Hippocampal formation (tissue), 2 donors: ENCODE data around the gene SPRED2.

ENCODE experiments used
- DNase-seq, 2 donors: peaks; one replicate each; lab custom pipeline; 2025; lab: John Stamatoyannopoulos, UW

SPRED2 gene, protein sequence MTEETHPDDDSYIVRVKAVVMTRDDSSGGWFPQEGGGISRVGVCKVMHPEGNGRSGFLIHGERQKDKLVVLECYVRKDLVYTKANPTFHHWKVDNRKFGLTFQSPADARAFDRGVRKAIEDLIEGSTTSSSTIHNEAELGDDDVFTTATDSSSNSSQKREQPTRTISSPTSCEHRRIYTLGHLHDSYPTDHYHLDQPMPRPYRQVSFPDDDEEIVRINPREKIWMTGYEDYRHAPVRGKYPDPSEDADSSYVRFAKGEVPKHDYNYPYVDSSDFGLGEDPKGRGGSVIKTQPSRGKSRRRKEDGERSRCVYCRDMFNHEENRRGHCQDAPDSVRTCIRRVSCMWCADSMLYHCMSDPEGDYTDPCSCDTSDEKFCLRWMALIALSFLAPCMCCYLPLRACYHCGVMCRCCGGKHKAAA

DNA sequence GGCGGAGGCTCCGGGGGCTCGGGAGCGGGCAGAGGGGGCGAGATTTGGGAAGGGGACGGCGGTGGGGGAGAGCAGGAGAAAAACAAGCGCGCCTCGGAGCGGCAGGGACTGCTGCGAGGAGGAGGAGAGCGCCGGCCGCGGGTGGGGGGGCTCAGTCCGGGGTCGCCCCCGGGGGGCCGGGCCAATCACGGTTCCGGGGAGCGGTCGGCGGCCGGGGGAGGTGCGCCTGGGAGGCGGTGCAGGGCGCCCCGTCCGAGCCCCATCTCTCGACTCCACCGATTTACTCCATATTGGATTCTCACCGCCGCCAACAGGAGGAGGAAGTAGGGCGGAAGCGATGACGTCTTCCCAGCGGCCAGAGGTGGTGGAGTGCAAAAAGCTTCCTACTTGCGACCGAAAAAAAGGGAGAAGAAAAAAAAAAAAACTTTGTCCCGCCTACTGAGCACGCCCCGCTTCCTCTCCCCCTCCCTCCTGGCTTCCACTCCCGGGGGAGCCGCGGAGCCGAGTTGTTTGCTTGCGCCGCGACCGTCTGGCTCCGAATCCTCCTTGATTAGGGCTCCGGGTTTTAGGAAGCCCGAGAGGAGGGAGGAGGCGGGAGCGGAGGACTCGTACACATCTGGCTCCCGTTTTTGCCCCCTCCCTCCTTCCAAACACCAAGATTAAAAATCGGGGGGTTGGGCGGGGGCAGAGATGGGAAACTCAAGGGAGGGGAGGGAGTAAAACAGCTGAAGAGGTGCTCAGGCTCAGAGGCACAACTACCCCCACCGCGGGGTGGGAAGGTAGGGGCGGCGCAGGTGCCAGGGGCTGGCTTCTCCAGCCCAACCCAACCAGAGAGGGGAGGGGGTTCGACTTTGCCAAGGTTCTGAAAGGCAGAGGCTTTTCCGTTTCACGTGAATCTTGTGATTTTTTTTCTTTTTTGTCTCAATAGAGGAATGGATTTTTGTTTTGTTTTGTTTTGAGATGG lies at the start of gene SPRED2:
SPRED2 (minus strand) TSS at position 373 of the 964 bp plus-strand sequence. CDS start 612 bp downstream, outside the sequence.
- DNase-seq = peak; percentile 82 to 83

DNA sequence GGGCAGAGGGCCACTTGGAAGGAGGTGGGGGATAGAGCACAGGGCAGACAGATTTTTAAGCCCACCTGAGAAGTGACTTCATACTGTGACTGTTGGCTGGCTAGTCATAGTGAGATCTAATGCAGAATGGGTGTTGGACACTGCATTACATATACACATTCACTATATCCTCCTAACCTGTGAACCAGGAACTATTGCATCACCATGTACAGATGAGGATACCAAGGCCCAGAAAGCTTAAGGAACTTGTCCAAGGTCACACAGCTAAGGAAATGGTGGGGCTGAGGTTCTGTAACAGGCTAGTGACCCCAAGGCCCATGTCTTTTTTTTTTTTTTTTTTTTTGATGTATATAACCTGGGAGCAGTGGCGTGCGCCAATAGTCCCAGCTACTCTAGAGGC lies 49.6 kb upstream of the SPRED2 start:
- no peak for DNase-seq

DNA sequence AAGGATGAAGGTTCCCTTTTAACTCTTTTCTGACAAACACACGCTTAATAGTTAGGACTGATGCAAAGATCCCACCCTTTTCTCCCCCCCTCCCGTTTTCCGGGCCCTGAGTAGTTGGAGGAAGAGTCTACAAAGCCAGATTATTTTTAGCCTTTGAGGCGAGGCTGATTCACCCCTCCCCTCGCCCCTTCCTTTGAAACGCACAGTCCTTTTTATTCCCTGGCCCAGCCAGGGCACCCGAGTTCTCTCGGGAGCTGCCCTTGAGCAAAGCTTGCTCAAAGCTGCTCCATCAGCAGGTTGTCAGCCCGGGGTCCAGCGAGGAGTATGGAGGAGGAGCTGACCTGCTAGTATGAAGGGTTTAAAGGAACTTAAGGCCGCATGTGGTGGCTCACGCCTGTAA lies 47.1 kb upstream of the SPRED2 start:
- no peak for DNase-seq

DNA sequence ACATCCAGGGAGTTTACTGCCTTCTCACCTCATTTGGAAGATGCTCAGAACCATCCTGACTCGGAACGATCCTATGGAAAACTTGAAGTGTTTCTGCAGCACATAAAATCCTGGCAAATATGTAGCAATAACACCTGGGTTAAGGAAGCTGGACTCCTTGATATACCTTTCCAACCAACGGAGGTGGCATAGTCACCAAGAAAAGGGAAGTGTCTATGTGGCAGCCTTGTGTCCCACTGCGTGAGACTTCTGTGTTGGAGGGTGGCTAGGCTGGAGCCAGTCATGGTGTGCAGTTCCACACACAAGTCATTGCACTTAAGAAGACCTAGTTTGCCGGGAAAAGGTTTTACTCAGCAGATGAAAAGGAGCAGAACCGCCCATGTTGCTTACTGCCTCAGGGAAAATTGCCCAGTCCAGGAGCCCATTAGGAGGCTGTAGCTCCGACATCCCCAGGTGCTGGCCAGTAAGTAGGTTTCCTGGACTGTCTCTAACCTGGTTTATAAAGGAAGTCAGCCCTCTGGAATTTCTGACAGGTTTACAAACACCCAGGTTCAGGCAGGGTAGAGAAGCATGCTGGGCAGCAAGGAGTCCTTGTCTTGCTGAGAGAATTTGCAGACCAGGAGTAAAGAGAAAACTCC lies 46.2 kb upstream of the SPRED2 start:
- no peak for DNase-seq

DNA sequence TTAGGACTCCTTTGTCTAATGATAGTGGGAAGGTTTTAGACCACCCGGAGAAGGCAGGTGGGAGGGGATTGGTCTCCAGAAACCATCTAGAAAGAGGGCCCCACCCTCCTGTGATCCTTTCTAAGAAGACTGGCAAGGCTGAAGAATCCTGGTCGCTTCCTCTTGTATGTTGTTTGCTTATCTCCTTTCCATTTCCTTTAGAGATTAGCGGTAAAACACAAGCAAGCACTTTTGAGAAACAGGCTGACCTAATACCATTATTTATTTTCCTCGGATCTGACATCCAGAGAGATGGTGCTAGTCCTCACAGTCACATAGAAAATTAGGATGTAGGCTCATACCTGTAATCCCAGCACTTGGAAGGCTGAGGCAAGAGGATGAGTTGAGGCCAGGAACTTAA lies 45.2 kb upstream of the SPRED2 start:
- no peak for DNase-seq

DNA sequence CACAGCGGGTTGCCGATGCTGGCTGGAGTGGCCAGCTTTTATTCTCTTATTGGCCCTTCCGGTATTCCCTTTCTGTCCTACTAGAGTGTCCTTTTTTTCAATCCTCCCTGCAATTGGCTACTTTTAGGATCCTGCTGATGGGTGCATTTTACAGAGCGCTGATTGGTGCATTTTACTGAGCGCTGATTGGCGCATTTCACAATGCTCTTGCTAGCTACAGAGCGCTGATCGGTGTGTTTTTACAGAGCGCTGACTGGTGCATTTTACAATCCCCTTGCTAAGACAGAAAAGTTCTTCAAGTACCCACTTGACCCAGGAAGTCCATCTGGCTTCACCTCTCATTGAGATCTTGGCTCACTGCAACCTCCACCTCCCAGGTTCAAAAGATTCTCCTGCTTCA lies 44.4 kb upstream of the SPRED2 start:
- no peak for DNase-seq

DNA sequence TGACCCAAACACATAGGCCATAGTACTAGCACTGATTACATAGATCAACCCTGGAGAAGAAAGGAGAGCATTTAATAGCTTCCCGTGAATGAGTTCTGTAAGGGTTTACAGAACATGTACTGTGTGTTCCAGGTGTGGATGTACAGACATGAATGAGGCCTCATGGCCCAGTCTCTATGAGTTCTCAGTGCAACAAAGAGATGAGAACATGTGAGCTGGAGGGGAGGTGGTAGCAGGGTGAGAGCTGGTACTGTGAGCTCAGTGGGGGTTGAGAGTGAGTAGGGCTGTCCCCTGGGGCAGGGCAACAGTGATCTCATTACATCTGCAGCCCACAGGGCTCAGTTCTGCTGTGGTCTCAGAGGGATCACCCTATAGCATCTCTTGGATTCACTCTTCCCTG lies 42.6 kb upstream of the SPRED2 start:
- no peak for DNase-seq

DNA sequence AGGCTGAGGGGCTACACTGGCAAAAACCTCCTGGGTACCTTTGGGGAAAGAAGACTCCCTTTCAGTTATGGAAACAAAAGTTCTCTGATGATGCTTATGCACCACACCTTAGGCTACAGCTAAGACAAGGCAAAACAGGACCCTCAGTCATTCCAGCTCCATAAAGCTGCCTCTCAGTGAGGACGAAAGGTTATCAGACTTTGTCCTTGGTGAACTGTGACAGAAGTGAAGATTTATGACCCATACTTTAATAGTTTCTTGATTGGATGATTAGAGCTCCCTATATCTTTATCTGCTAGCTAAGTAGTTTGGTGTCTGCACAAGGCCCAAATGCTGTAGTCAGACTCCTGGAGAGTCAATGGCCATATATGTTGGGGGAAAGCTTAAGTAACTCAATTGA lies 40.6 kb upstream of the SPRED2 start:
- no peak for DNase-seq

DNA sequence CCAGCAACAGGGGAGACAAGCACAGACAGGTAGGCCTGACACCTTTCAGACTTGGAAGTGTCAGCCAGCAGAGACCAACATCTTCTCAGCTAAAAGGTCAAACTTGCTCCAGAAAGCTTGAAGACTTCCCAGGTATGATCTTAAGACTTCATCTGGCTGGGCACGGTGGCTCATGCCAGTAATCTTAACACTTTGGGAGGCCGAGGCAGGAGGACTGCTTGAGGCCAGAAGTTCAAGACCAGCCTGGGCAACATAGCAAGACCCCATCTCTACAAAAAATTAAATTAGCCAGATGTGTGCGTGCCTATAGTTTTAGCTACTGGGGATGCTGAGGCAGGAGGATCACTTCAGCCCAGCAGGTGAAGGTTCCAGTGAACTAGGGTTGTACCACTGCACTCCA lies 39.0 kb upstream of the SPRED2 start:
- DNase-seq = no peak

DNA sequence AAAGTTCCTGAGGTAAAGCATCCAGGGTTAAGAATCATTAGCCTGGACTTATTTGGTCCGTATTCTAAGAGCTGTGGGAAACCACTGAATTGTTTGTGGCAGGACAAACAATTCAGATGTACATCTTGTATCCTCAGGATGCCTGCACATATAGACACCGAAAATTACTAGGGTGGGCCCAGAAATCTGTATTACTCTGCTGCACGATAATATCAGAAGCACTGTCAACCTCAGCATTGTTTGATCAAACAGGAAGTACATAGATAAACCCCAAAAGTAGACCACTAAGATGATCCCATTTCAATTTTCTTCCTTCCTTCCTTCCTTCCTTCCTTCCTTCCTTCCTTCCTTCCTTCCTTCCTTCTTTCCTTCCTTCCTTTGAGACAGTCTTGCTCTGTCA lies 34.2 kb upstream of the SPRED2 start:
- no peak for DNase-seq

DNA sequence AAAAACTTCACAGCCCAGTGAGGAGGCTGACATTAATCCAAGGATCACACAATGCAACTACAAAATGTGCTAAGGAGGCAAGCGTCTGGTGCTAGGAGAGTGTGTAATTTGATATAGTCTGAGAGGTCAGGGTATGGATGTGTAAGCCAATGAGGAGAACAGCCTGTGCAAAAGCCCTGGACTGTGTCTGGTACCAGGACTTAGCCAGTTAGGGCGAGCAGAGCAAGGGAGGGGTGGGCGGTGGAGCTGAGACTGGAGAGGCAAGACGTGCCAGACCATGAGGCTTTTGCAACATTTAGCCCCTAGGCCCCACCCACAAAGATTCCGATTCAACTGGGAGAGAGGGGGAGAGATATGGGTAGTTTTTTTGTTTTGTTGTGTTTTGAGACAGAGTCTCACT lies 33.5 kb upstream of the SPRED2 start:
- no peak for DNase-seq

DNA sequence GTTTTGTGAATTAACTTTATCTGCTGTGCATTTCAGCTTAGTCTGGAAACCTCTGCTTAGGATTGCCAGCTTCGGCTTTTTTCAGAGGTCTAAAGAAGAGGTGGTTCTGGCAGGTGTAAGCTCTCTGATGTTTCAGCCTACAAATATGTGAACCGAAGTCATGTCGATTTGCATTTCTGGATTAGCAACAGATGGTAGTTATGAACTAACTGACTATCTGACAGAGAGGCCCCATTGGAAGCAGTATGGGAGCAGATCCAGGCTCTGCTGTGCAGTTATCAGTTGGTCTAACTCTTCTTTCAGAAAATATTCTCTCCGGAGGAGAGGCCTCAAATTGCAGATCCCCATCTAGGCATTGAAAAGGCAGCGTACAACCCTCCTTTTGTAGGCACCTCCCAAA lies 32.7 kb upstream of the SPRED2 start:
- no peak for DNase-seq

DNA sequence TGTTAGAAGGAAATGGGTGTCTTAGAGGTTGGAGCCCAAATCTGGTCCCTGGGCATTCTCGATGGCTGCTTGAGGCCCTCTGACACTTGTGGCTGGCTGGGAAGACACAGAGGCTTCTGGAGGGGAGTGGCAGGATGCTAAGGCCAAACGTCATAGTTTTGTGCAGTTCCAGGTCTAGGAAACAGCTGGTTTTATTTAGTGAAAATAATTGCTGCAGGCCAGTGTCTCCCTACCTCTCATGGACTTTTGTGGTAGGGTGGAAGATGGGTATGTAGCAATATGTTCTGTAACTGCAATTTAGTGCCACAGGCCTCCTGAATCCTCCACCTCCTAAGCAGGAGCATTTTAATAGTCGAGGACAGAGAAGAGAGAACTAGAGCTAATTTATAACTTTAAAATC lies 32.2 kb upstream of the SPRED2 start:
- no peak for DNase-seq

DNA sequence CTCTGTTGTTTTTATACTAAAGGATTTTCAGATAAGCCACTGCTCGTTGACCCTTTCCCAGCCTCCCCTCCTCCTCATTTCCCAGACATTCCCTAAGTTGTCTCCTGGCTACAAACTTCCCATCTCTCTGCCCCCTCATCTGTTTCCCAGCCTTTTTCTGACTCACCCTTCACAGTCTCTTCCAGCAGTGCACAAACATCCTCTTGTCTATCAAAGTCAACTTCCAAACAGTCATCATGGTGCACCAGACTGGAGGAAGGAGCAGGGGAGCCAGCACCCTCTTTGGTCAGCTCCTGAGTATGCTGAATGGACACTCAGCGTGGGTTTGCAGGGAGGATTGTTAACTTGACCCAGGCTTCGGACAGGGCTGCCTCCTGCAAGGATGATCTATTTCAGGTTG lies 26.6 kb upstream of the SPRED2 start:
- no peak for DNase-seq

DNA sequence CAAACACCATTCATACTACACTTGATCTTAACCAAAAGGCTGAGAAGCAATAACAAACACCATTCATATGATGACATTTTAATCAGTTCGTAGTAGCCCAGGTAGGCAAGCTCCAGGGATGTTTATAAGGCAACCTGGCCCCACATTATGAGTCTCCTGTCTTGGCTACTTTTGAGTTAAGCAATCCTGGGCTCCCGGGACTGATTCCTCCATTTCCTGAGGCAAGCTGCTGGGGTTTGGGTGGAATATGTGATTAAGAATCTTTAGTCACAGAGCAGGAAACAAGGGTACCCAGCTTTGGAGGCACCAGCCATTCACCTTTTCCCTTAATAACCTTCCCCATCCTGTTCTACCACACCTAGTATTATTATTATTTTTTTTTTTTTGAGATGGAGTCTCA lies 24.5 kb upstream of the SPRED2 start:
- no peak for DNase-seq

DNA sequence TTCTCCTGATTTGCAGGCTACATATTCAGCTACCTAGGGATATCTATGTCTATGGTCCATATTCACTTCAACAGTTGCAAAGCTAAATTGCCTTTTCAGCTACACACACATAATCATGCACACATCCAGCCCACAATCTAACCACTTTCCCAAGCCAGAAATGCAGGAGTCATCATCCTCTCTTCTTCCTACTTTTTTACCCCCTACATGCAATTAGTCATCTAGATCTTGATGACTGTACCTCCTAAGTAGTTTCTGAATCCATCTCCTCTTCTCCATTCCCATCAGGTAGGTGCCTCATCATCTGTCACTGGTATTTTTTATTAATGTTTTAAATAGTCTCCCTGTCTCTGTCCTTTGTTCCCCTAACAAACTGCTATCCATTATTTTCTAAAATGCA lies 23.7 kb upstream of the SPRED2 start:
- no peak for DNase-seq

DNA sequence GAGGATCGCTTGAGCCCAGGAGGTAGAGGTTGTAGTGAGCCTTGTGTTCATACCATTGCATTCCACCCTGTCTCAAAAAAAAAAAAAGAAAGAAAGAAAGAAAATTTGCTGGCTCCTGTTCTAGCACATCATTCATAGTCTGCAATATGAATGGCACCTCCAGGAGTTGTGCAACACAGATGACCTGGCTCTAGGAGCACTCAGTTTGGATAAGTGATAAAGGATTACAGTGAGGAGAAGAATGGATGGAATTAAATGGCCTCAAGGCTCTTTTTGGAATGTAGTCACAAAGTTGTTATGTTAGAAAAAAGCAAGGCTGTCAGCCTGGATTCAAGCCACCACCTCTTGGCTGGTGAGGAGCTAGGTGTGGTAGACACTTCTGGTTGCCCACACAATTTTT lies 21.5 kb upstream of the SPRED2 start:
- DNase-seq = no peak

DNA sequence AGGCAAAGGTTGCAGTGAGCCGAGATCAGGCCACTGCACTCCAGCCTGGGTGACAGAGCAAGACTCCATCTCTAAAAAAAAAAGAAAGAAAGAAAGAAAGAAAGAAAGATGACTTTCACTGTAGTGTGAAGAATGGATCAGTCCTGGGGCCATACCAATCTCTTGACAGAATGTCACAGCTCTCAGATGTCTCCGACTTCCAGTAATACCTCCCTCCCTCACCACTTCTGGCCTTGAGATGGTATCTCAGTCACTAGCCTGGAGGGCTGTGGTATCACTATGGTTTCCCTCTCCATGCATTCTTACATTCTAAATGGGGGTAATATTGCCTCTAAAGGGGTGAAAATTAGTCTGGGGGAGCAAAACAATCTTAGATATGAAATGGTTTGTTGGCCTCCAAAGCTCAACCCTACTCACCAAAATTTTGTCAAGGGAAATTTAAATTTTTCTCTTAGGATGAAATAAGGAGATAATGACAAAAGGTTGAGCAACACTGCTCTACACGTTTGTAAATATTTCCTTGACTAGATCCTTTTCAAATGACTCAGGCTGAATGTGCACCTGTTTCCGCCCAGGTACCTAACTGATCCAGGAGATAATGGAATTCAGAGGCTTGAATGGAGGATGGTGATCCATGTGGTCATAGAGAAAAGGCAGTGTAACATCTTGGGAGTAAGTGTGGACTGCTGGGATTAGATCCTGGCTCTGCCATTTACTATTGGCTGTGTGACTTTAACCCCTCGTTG lies 19.9 kb upstream of the SPRED2 start:
- no peak for DNase-seq

DNA sequence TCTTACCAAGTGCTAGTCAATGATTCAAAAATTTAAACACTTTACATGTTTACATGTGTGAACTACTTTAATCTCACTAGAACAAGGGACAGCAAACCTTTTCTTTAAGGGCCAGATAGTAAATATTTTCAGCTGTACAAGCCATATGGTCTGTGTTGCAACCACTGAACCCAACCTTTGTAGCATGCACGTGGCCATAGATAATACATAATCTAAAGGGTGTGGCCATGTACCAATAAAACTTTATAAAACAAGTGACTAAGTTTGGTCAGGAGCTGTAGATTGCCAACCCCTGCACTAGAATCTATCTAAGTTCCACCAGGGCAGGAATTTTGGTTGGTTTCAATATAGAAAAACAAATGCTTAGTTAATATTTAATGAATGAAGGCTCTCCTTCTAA lies 18.4 kb upstream of the SPRED2 start:
- no peak for DNase-seq

DNA sequence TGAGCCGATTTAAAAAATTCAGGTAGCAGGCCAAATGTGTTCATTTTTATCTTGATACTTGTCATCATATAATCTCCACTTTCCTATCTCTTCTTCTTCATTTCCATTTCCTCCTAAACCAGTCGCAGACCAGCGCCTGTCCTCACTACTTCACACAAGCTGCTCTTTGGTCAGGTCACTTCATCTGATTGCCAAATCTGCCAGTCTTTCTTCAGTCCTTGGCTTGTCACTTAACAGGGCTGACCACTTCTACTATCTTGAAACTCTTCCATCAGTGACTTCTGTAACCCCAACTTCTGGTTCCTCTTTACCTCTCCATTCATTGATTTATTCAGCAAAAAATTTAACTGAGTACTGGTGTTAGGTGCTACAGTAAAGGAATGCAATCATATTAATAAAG lies 18.0 kb upstream of the SPRED2 start:
- no peak for DNase-seq

DNA sequence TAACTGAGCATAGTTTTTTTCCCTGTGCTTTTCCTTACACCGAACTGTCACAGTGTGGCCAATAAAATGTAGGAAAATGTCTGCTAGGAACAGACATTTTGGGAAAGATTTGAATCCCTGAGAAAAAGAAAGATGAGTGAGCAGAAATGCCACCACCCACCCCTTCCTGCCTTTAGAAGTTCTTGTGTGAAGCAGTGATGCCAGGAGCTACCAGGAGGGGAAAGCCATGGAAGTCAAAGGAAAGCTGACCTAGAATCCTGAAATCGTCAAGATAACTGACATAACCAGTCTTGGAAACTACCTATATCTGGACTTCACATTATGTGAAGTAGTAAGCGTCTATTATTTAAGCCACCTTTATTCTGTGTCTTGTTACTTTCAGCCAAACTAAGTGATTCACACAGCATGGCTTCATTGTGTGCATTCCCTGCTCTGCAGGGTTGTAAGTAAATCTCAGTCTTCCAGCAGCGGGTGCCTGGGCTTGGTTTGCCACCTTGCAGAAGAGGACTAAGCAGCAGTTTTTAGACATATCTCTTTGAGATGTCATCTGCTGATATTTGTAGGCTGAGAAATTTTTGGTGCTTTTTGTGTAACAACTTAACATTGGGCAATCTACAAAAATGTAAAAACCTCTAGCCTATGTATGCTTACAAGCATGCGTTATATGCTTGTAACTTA lies 11.2 kb upstream of the SPRED2 start:
- no peak for DNase-seq
